GM23338 (cell line): ENCODE measurements around the gene COG1. TPM values are rescaled to one million over a fixed set of nuclear protein-coding genes. Genes with fewer than 3 reads are reported as not detected.

Source experiments
- ATAC-seq: fragments of 200-7000 bp; cut with Tn5 transposase; 3 replicates; pipeline ENCODE4 v1.9.1; 2020
- DNase-seq: peaks from one replicate; pipeline ENCODE4 v3.0.0-alpha.2; 2015; ENCODE audit warnings: low spot score
- H2AFZ ChIP-seq: fragments of 200-600 bp; sonication (generic); 2 replicates; pipeline ENCODE4 v1.8.0; 2016; ENCODE audit warnings: antibody characterized with exemption, mild to moderate bottlenecking, moderate library complexity
- H3F3A ChIP-seq: fragments of 200-600 bp; sonication (generic); replicated peaks from 2 replicates; pipeline ENCODE4 v1.8.0; 2017; ENCODE audit warnings: antibody characterized with exemption, mixed run types, low read depth
- H3K27ac ChIP-seq: fragments of 200-600 bp; sonication (generic); 2 replicates; pipeline ENCODE4 v1.6.1; 2016; ENCODE audit warnings: low read depth
- H3K27me3 ChIP-seq: fragments of 200-600 bp; sonication (generic); 2 replicates; pipeline ENCODE4 v1.8.0; 2016; ENCODE audit warnings: mild to moderate bottlenecking, mixed run types, moderate library complexity; ENCODE audit not compliant: insufficient read depth
- H3K36me3 ChIP-seq: fragments of 200-600 bp; sonication (generic); 2 replicates; pipeline ENCODE4 v1.8.0; 2016; ENCODE audit warnings: mild to moderate bottlenecking; ENCODE audit not compliant: insufficient read depth
- H3K4me1 ChIP-seq: fragments of 200-600 bp; sonication (generic); 2 replicates; pipeline ENCODE4 v1.8.0; 2016; ENCODE audit warnings: mild to moderate bottlenecking, moderate library complexity; ENCODE audit not compliant: insufficient read depth
- H3K4me2 ChIP-seq: fragments of 200-600 bp; sonication (generic); 2 replicates; pipeline ENCODE4 v1.7.1; 2017; ENCODE audit warnings: mixed run types
- H3K4me3 ChIP-seq: fragments of 200-600 bp; sonication (generic); 2 replicates; pipeline ENCODE4 v1.6.1; 2016; ENCODE audit warnings: mixed run types
- H3K79me2 ChIP-seq: fragments of 200-600 bp; sonication (generic); replicated peaks from 2 replicates; pipeline ENCODE4 v1.8.0; 2017; ENCODE audit warnings: mild to moderate bottlenecking; ENCODE audit not compliant: insufficient read depth
- H3K9me2 ChIP-seq: fragments of 200-600 bp; sonication (generic); 2 replicates; pipeline ENCODE4 v1.8.0; 2017; ENCODE audit not compliant: insufficient read depth
- H4K20me1 ChIP-seq: fragments of 200-600 bp; sonication (generic); replicated peaks from 2 replicates; pipeline ENCODE4 v1.8.0; 2017; ENCODE audit warnings: mild to moderate bottlenecking; ENCODE audit not compliant: insufficient read depth
- H3K27ac Mint-ChIP-seq: 2 replicates; pipeline ENCODE4 v1.8.0; 2020; ENCODE audit warnings: inconsistent platforms, mild to moderate bottlenecking, moderate library complexity, mixed read lengths
- H3K27me3 Mint-ChIP-seq: 3 replicates; pipeline ENCODE4 v1.8.0; 2022; ENCODE audit warnings: low read depth, mild to moderate bottlenecking, moderate library complexity, mixed read lengths, inconsistent platforms; ENCODE audit not compliant: insufficient read depth, poor library complexity
- H3K36me3 Mint-ChIP-seq: 3 replicates; pipeline ENCODE4 v1.8.0; 2021; ENCODE audit warnings: low read depth, mild to moderate bottlenecking, inconsistent platforms, moderate library complexity, mixed read lengths
- H3K4me1 Mint-ChIP-seq: 3 replicates; pipeline ENCODE4 v1.8.0; 2020; ENCODE audit warnings: mild to moderate bottlenecking, inconsistent platforms, mixed read lengths
- H3K4me3 Mint-ChIP-seq: 3 replicates; pipeline ENCODE4 v1.8.0; 2021; ENCODE audit warnings: moderate library complexity, mild to moderate bottlenecking, inconsistent platforms, mixed read lengths
- H3K9me3 Mint-ChIP-seq: 3 replicates; pipeline ENCODE4 v1.8.0; 2020; ENCODE audit warnings: moderate library complexity, mild to moderate bottlenecking, inconsistent platforms, mixed read lengths
- CREB1 ChIP-seq: fragments of 250-450 bp; sonication (Bioruptor Pico); IDR thresholded peaks from 2 replicates; pipeline ENCODE4 v1.5.0; 2020; ENCODE audit warnings: low read depth, mild to moderate bottlenecking, moderate library complexity
- EZH2phosphoT487 ChIP-seq: fragments of 200-600 bp; sonication (generic); IDR thresholded peaks from one replicate; pipeline ENCODE4 v1.8.1; 2018; ENCODE audit warnings: antibody characterized with exemption; ENCODE audit not compliant: unreplicated experiment
- JUNB ChIP-seq: IDR thresholded peaks from one replicate; pipeline ENCODE4 v1.6.1; 2016; ENCODE audit warnings: antibody characterized with exemption; ENCODE audit not compliant: unreplicated experiment
- STAT1 ChIP-seq: IDR thresholded peaks from one replicate; pipeline ENCODE4 v1.6.1; 2016; ENCODE audit warnings: antibody characterized with exemption; ENCODE audit not compliant: unreplicated experiment
- ZNF114 ChIP-seq: fragments of 250-450 bp; sonication (Bioruptor Pico); IDR thresholded peaks from 2 replicates; pipeline ENCODE4 v1.5.0; 2020; ENCODE audit warnings: mild to moderate bottlenecking, moderate library complexity
- ZNF331 ChIP-seq: fragments of 250-450 bp; sonication (Bioruptor Pico); IDR thresholded peaks from 2 replicates; pipeline ENCODE4 v1.5.0; 2020; ENCODE audit warnings: low read depth, mild to moderate bottlenecking, moderate library complexity
- polyA plus RNA-seq: library from polyadenylated mRNA; unstranded; fragments of >200 nt; fragmentation: Nextera tagmentation; extraction: Ambion mirVana; gene quantifications from 2 replicates; pipeline ENCODE4 v1.2.1, GENCODE V29; 2016
- total RNA-seq: library from RNA; depleted of rRNA; stranded (reverse); fragments of >200 nt; shearing (Covaris generic); gene quantifications from 2 replicates; pipeline ENCODE4 v1.2.3, GENCODE V29; 2014
- TF ChIP-seq, protein P1 (sequence below): IDR thresholded peaks from 2 replicates; pipeline ENCODE4 v1.6.1; 2016; ENCODE audit warnings: antibody characterized with exemption
- TF ChIP-seq, protein P2 (sequence below), 2 experiments: fragments of 200-600 bp in 1 of 2; sonication (generic) in 1 of 2; conservative IDR thresholded peaks; 2 replicates each; pipeline versions ENCODE4 v1.5.1 to v1.6.1; 2016 to 2017; ENCODE audit warnings: antibody characterized with exemption in 2 of 2, low read depth in 2 of 2, mild to moderate bottlenecking in 2 of 2, moderate library complexity in 1 of 2
- TF ChIP-seq, protein P3 (sequence below): fragments of 250-450 bp; sonication (Bioruptor Pico); IDR thresholded peaks from 2 replicates; pipeline ENCODE4 v1.5.0; 2020; ENCODE audit warnings: mild to moderate bottlenecking, moderate library complexity

Gene COG1
- total and polyA plus RNA-seq, 2 experiments from 2014 or later = 15.0 to 26.1 TPM

DNA sequence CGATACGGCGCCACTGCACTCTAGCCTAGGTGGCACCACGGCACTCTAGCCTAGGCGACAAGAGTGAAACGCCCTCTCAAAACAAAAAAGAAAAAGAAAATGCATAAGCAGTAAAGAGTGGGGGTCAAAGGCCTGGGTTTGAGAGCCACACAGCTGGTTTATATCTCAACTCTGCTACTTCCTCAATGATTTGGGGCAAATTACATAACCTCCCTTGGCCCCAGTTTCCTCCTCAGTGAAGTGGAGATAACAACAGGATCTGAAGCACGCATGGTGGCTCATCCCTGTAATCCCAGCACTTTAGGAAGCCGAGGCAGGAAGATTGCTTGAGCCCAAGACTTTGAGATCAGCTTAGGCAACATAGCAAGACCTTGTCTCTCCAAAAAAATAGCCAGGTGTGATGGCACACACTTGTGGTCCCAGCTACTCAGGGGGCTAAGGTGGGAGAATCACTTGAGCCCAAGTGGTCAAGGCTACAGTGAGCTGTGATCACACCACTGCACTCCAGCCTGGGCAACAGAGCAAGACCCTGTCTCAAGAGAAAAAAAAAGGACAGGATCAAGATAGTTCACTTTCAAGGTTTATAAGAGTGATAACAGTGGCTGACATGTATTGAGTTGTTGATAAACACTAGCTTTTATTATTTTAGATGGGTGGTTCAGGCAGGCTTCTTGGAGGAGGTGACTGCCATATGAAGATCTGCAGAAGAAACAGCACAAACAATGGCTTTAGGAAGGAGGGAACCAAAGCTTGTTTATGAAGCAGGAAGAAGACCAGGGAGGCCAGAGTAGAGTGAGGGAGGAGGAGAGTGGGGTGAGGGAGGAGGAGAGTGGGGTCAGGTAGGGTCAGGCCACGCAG is 8.5 kb upstream of the COG1 start:
- no peak overlapping the region for H3K27ac Mint-ChIP-seq
- Histone ChIP-seq H4K20me1 (no peaks in the 10 kb centered on the region; the same call in 1 of the 2 replicates), H2AFZ (no peak overlapping the region), H3K27me3 (no peaks in the 10 kb centered on the region), H3K36me3 (no peaks in the 10 kb centered on the region), H3F3A (no peaks in the 10 kb centered on the region), H3K9me2 (no peaks in the 10 kb centered on the region), H3K4me3 (no peak overlapping the region), H3K4me1 (no peaks in the 10 kb centered on the region), H3K79me2 (0 out of 2 replicates have a peak, but pooled peaks cover 4% of the 10 kb centered on the region), H3K4me2 (no peak overlapping the region), H3K27ac (no peak overlapping the region)
- TF ChIP-seq CREB1 (CRISPR knock-in tag) (no peak), ZNF331 (CRISPR knock-in tag) (no peak), JUNB (no peak)
- no peaks in the 10 kb centered on the region for H3K9me3 Mint-ChIP-seq
- H3K4me1 Mint-ChIP-seq = peaks cover 4% of the 10 kb centered on the region; the same call in 2 of the 3 replicates
- peaks cover 10% of the 10 kb centered on the region; the same call in 2 of the 3 replicates for H3K36me3 Mint-ChIP-seq
- no peak overlapping the region for H3K4me3 Mint-ChIP-seq
- ATAC-seq (no peak), DNase-seq (no peak)
- no peaks in the 10 kb centered on the region for H3K27me3 Mint-ChIP-seq

DNA sequence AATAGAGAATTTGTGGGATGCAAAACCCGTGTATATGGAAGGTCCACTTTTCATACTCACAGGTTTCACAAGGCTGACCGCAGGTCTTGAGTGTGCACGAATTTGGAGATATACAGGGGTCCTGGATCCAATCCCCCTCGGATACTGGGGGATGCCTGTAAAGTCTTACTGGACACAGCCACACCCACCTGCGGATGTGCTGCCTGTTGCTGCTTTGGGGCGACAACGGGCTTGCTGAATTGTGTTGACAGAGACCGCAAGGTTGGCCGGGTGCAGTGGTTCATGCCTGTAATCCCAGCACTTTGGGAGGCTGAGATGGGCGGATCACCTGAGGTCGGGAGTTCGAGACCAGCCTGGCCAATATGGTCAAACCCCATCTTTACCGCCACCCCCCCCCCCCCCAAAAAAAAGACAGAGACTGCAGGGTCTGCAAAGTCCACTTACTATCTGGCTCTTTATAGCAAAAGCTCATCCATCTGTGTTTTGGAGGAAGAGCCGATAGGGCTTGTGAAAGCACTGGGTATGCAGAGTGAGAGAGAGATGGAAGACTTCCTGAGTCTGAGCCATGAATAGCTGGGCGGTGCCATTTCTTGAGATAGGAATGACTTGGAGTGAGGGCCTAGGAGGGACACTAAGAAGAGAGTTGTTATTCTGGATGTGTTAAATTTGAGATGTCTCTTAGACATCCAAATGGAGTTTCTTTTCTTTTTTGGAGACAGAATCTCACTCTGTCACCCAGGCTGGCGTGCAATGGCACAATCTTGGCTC is 6.4 kb upstream of the COG1 start:
- no peak overlapping the region for H3K4me3 Mint-ChIP-seq
- Histone ChIP-seq H3K4me2 (no peak overlapping the region), H3F3A (0 out of 2 replicates have a peak, but pooled peaks cover 2% of the 10 kb centered on the region), H2AFZ (no peak overlapping the region), H3K4me3 (no peak overlapping the region), H3K4me1 (no peaks in the 10 kb centered on the region), H3K79me2 (peaks cover 15% of the 10 kb centered on the region), H3K27me3 (no peaks in the 10 kb centered on the region), H4K20me1 (no peaks in the 10 kb centered on the region; the same call in 1 of the 2 replicates), H3K9me2 (no peaks in the 10 kb centered on the region), H3K36me3 (no peaks in the 10 kb centered on the region), H3K27ac (no peak overlapping the region)
- H3K36me3 Mint-ChIP-seq = peaks cover 16% of the 10 kb centered on the region; the same call in 2 of the 3 replicates
- H3K9me3 Mint-ChIP-seq = no peaks in the 10 kb centered on the region
- no peak overlapping the region for H3K27ac Mint-ChIP-seq
- peaks cover 4% of the 10 kb centered on the region for H3K27me3 Mint-ChIP-seq
- no peak for ATAC-seq
- no peak for DNase-seq
- H3K4me1 Mint-ChIP-seq = peaks cover 12% of the 10 kb centered on the region
- TF ChIP-seq ZNF114 (CRISPR knock-in tag) (no peak), CREB1 (CRISPR knock-in tag) (no peak), EZH2phosphoT487 (no peak), STAT1 (no peak)
- TF ChIP-seq, protein P1, sequence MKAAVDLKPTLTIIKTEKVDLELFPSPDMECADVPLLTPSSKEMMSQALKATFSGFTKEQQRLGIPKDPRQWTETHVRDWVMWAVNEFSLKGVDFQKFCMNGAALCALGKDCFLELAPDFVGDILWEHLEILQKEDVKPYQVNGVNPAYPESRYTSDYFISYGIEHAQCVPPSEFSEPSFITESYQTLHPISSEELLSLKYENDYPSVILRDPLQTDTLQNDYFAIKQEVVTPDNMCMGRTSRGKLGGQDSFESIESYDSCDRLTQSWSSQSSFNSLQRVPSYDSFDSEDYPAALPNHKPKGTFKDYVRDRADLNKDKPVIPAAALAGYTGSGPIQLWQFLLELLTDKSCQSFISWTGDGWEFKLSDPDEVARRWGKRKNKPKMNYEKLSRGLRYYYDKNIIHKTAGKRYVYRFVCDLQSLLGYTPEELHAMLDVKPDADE = no peak
- TF ChIP-seq, protein P2, sequence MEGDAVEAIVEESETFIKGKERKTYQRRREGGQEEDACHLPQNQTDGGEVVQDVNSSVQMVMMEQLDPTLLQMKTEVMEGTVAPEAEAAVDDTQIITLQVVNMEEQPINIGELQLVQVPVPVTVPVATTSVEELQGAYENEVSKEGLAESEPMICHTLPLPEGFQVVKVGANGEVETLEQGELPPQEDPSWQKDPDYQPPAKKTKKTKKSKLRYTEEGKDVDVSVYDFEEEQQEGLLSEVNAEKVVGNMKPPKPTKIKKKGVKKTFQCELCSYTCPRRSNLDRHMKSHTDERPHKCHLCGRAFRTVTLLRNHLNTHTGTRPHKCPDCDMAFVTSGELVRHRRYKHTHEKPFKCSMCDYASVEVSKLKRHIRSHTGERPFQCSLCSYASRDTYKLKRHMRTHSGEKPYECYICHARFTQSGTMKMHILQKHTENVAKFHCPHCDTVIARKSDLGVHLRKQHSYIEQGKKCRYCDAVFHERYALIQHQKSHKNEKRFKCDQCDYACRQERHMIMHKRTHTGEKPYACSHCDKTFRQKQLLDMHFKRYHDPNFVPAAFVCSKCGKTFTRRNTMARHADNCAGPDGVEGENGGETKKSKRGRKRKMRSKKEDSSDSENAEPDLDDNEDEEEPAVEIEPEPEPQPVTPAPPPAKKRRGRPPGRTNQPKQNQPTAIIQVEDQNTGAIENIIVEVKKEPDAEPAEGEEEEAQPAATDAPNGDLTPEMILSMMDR (conservative IDR thresholded peaks at IDR 0.05; ENCODE audit: low read depth in 2 of 2) = no peak
- TF ChIP-seq, protein P3, sequence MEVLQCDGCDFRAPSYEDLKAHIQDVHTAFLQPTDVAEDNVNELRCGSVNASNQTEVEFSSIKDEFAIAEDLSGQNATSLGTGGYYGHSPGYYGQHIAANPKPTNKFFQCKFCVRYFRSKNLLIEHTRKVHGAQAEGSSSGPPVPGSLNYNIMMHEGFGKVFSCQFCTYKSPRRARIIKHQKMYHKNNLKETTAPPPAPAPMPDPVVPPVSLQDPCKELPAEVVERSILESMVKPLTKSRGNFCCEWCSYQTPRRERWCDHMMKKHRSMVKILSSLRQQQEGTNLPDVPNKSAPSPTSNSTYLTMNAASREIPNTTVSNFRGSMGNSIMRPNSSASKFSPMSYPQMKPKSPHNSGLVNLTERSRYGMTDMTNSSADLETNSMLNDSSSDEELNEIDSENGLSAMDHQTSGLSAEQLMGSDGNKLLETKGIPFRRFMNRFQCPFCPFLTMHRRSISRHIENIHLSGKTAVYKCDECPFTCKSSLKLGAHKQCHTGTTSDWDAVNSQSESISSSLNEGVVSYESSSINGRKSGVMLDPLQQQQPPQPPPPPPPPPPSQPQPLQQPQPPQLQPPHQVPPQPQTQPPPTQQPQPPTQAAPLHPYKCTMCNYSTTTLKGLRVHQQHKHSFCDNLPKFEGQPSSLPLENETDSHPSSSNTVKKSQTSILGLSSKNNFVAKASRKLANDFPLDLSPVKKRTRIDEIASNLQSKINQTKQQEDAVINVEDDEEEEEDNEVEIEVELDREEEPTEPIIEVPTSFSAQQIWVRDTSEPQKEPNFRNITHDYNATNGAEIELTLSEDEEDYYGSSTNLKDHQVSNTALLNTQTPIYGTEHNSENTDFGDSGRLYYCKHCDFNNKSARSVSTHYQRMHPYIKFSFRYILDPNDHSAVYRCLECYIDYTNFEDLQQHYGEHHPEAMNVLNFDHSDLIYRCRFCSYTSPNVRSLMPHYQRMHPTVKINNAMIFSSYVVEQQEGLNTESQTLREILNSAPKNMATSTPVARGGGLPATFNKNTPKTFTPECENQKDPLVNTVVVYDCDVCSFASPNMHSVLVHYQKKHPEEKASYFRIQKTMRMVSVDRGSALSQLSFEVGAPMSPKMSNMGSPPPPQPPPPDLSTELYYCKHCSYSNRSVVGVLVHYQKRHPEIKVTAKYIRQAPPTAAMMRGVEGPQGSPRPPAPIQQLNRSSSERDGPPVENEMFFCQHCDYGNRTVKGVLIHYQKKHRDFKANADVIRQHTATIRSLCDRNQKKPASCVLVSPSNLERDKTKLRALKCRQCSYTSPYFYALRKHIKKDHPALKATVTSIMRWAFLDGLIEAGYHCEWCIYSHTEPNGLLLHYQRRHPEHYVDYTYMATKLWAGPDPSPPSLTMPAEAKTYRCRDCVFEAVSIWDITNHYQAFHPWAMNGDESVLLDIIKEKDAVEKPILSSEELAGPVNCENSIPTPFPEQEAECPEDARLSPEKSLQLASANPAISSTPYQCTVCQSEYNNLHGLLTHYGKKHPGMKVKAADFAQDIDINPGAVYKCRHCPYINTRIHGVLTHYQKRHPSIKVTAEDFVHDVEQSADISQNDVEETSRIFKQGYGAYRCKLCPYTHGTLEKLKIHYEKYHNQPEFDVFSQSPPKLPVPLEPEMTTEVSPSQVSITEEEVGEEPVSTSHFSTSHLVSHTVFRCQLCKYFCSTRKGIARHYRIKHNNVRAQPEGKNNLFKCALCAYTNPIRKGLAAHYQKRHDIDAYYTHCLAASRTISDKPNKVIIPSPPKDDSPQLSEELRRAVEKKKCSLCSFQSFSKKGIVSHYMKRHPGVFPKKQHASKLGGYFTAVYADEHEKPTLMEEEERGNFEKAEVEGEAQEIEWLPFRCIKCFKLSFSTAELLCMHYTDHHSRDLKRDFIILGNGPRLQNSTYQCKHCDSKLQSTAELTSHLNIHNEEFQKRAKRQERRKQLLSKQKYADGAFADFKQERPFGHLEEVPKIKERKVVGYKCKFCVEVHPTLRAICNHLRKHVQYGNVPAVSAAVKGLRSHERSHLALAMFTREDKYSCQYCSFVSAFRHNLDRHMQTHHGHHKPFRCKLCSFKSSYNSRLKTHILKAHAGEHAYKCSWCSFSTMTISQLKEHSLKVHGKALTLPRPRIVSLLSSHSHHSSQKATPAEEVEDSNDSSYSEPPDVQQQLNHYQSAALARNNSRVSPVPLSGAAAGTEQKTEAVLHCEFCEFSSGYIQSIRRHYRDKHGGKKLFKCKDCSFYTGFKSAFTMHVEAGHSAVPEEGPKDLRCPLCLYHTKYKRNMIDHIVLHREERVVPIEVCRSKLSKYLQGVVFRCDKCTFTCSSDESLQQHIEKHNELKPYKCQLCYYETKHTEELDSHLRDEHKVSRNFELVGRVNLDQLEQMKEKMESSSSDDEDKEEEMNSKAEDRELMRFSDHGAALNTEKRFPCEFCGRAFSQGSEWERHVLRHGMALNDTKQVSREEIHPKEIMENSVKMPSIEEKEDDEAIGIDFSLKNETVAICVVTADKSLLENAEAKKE (CRISPR knock-in tag) = no peak
